ENCODE results near the gene MORN3.

DNA sequence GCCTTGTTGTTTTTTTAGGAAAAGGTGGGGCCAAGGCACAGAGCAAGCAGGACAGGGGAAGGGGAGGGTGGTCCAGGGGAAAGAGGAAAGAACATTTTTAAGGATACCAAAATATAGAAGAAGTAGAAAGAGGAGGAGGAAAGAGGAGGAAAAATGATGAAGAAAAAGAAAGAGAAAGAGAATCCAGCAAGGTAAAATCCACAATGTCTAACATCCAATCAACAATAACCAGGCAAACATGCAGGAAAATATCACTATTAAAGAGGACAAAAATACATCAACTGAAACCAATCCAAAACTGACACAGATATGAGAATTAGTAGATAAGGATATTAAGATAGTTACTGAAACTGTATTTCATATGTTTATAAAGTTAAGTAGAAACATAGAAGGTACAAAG lies 36.1 kb upstream of the MORN3 start:
- TF ChIP-seq ZFP30 (CRISPR knock-in tag; IDR thresholded peaks at IDR 0.05) (no peak), PPARA (CRISPR knock-in tag; IDR thresholded peaks at IDR 0.05; ENCODE audit: borderline replicate concordance) (no peak), GLIS3 (CRISPR knock-in tag; IDR thresholded peaks at IDR 0.05) (no peak), TOX (CRISPR knock-in tag; IDR thresholded peaks at IDR 0.05; ENCODE audit: borderline replicate concordance) (no peak), CSDC2 (CRISPR knock-in tag; IDR thresholded peaks at IDR 0.05) (no peak), ESRRG (CRISPR knock-in tag; IDR thresholded peaks at IDR 0.05) (no peak), CREB5 (CRISPR knock-in tag; IDR thresholded peaks at IDR 0.05; ENCODE audit: low read depth) (no peak), PATZ1 (CRISPR knock-in tag; IDR thresholded peaks at IDR 0.05; ENCODE audit: borderline replicate concordance) (no peak), ZNF565 (CRISPR knock-in tag; conservative IDR thresholded peaks at IDR 0.05; ENCODE audit: low read depth) (no peak), BACH2 (CRISPR knock-in tag; IDR thresholded peaks at IDR 0.05; ENCODE audit: borderline replicate concordance) (no peak), POU6F1 (CRISPR knock-in tag; IDR thresholded peaks at IDR 0.05; ENCODE audit: borderline replicate concordance, low read depth) (no peak), ZNF8 (CRISPR knock-in tag; IDR thresholded peaks at IDR 0.05) (no peak), OSR1 (CRISPR knock-in tag; IDR thresholded peaks at IDR 0.05) (no peak)
